GM23338 (cell line): ENCODE results near the gene TSPAN5. TPM values are rescaled to one million over a fixed set of nuclear protein-coding genes. Genes with fewer than 3 reads are reported as not detected.

Source experiments
- CREB1 ChIP-seq: fragments of 250-450 bp; sonication (Bioruptor Pico); IDR thresholded peaks from 2 replicates; pipeline ENCODE4 v1.5.0; 2020; ENCODE audit warnings: low read depth, mild to moderate bottlenecking, moderate library complexity
- JUNB ChIP-seq: IDR thresholded peaks from one replicate; pipeline ENCODE4 v1.6.1; 2016; ENCODE audit warnings: antibody characterized with exemption; ENCODE audit not compliant: unreplicated experiment
- POLR2AphosphoS5 ChIP-seq: IDR thresholded peaks from 2 replicates; pipeline ENCODE4 v1.6.1; 2016; ENCODE audit warnings: antibody characterized with exemption, low read depth
- REST ChIP-seq: IDR thresholded peaks from one replicate; pipeline ENCODE4 v1.6.1; 2018; ENCODE audit warnings: antibody characterized with exemption; ENCODE audit not compliant: unreplicated experiment
- ZNF114 ChIP-seq: fragments of 250-450 bp; sonication (Bioruptor Pico); IDR thresholded peaks from 2 replicates; pipeline ENCODE4 v1.5.0; 2020; ENCODE audit warnings: mild to moderate bottlenecking, moderate library complexity
- ZNF462 ChIP-seq: fragments of 250-450 bp; sonication (Bioruptor Pico); IDR thresholded peaks from 2 replicates; pipeline ENCODE4 v1.5.0; 2020; ENCODE audit warnings: mild to moderate bottlenecking, moderate library complexity
- polyA plus RNA-seq: library from polyadenylated mRNA; unstranded; fragments of >200 nt; fragmentation: Nextera tagmentation; extraction: Ambion mirVana; gene quantifications from 2 replicates; pipeline ENCODE4 v1.2.1, GENCODE V29; 2016
- total RNA-seq: library from RNA; depleted of rRNA; stranded (reverse); fragments of >200 nt; shearing (Covaris generic); gene quantifications from 2 replicates; pipeline ENCODE4 v1.2.3, GENCODE V29; 2014

Gene TSPAN5
- total and polyA plus RNA-seq, 2 experiments from 2014 or later: 18.6 to 21.5 TPM

GRCh38 chr4:98484031-98484430, 174.4 kb downstream of the TSPAN5 start (continued):
- TF ChIP-seq ZNF462 (CRISPR knock-in tag) (no peak), CREB1 (CRISPR knock-in tag) (no peak), POLR2AphosphoS5 (no peak), ZNF114 (no peak), REST (no peak), JUNB (no peak)
